MM.1S (cell line): Measurements from ENCODE around the gene TCF21.

ENCODE experiments used
- EZH2 ChIP-seq: fragments of 300-600 bp; sonication (generic); optimal IDR thresholded peaks from 2 replicates; pipeline ENCODE3; 2017; ENCODE audit warnings: low read depth, mild to moderate bottlenecking, antibody characterized with exemption, low read length, mixed read lengths
- TF ChIP-seq, protein P1 (sequence below): fragments of 300-600 bp; sonication (generic); IDR thresholded peaks from 2 replicates; pipeline ENCODE4 v1.5.1; 2016; ENCODE audit warnings: antibody characterized with exemption, low read length, mixed read lengths

- TF ChIP-seq, protein P1, sequence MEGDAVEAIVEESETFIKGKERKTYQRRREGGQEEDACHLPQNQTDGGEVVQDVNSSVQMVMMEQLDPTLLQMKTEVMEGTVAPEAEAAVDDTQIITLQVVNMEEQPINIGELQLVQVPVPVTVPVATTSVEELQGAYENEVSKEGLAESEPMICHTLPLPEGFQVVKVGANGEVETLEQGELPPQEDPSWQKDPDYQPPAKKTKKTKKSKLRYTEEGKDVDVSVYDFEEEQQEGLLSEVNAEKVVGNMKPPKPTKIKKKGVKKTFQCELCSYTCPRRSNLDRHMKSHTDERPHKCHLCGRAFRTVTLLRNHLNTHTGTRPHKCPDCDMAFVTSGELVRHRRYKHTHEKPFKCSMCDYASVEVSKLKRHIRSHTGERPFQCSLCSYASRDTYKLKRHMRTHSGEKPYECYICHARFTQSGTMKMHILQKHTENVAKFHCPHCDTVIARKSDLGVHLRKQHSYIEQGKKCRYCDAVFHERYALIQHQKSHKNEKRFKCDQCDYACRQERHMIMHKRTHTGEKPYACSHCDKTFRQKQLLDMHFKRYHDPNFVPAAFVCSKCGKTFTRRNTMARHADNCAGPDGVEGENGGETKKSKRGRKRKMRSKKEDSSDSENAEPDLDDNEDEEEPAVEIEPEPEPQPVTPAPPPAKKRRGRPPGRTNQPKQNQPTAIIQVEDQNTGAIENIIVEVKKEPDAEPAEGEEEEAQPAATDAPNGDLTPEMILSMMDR: no peak
- TF ChIP-seq EZH2: no peak
Measured at GRCh38 chr6:133891149-133891926, 2.4 kb downstream of the TCF21 start.
